ENCODE results near the gene KRTCAP2.
A peak's percentile ranks its signal among the peaks of the same experiment; 100 is the strongest.

Gene KRTCAP2

DNA sequence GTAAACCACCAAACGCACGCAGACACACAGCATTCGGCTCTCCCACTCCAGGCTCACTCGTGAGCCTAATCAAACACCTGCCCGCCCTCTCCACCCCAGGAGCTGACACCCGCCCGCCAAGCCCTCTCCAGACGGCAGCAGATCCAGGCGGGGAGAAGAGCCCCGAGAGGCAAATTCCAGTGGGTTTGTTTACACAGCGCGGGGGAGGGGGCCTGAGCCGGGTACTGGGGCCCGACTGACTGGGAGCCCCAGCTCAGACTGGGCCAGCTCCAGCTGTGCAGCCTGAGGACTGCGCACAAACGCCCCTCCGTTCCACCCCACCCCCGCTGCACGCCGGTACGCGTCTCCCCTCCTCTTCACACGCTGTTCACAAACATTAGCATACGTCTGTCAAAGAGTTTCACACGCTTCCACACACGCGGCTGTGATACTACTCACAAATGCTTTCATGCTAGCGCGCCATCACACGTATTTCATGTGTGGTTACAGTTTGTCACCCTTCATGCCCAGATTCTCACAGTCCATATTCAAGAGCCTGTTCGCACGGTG, 46.5 kb downstream of the KRTCAP2 start:
- peak overlapping the region; percentile 88 for H3K4me3 ChIP-seq (ENCODE audit: low read depth, low read length)
- DNase-seq (ENCODE audit: low read depth), result no peak
- TF ChIP-seq CTCF (IDR thresholded peaks at IDR 0.05; ENCODE audit: control insufficient read depth, extremely low read depth, insufficient read depth), result peak; percentile 9; the same call in 1 of the 2 replicates

- H3K4me3 ChIP-seq (ENCODE audit: low read depth, low read length), result peak overlapping the region; percentile 88
- DNase-seq (ENCODE audit: low read depth), result peak; percentile 72
- TF ChIP-seq CTCF (IDR thresholded peaks at IDR 0.05; ENCODE audit: control insufficient read depth, extremely low read depth, insufficient read depth), result no peak
Measured at GRCh38 chr1:155125946-155126555, 47.1 kb downstream of the KRTCAP2 start.

- no peak overlapping the region for H3K4me3 ChIP-seq (ENCODE audit: low read depth, low read length)
- no peak for TF ChIP-seq CTCF (IDR thresholded peaks at IDR 0.05; ENCODE audit: control insufficient read depth, extremely low read depth, insufficient read depth)
- no peak for DNase-seq (ENCODE audit: low read depth)
Measured at GRCh38 chr1:155125511-155125945, 47.6 kb downstream of the KRTCAP2 start.

- no peak for DNase-seq (ENCODE audit: low read depth)
- H3K4me3 ChIP-seq (ENCODE audit: low read depth, low read length), result no peak overlapping the region
- no peak for TF ChIP-seq CTCF (IDR thresholded peaks at IDR 0.05; ENCODE audit: control insufficient read depth, extremely low read depth, insufficient read depth)
Measured at GRCh38 chr1:155124503-155125463, 48.3 kb downstream of the KRTCAP2 start.

DNA sequence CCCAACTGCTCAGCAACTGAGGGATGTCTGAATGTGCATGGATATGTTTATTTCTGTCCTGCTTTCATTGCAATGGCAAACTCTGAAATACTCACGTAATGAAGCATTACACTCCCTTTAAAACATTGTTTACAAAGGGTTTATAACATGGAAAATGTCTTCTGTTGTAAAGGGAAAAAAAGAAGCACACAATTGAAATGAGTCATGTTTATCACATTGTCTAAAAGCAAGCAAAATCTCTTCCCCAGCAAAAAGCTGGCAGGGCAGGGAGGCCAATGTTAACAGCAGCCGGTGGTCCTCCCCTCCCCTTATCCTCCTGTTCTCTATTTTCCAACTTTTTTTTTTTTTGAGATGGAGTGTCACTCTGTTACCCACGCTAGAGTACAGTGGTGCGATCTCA, 49.3 kb downstream of the KRTCAP2 start:
- no peak for TF ChIP-seq CTCF (IDR thresholded peaks at IDR 0.05; ENCODE audit: control insufficient read depth, extremely low read depth, insufficient read depth)
- H3K4me3 ChIP-seq (ENCODE audit: low read depth, low read length), result no peak overlapping the region
- no peak for DNase-seq (ENCODE audit: low read depth)

GRCh38 chr1:155122308-155122707, 50.8 kb downstream of the KRTCAP2 start:
- no peak for TF ChIP-seq CTCF (IDR thresholded peaks at IDR 0.05; ENCODE audit: control insufficient read depth, extremely low read depth, insufficient read depth)

More at GRCh38 chr1:155122308-155122707, 50.8 kb downstream of the KRTCAP2 start:
- no peak for DNase-seq (ENCODE audit: low read depth)
- no peak overlapping the region for H3K4me3 ChIP-seq (ENCODE audit: low read depth, low read length)

All from LNCaP clone FGC (cell line).